ACHN (cell line): Measurements from ENCODE around the gene NFASC.

Experiments
- DNase-seq: peaks from one replicate; pipeline ENCODE4 v3.0.0-alpha.2; 2015
- in situ Hi-C: cut with HindIII; loops from 2 replicates; pipeline ENCODE4 v1.10.0; 2017; ENCODE audit warnings: low sequenced_read_pairs, low pct_ligation_motif_present, low pct_unique_long_range_greater_than_20kb

Gene NFASC

GRCh38 chr1:204937901-204938300 is 67.2 kb downstream of the NFASC start:
- in situ Hi-C loops: no loop called here
- DNase-seq: no peak

- in situ Hi-C loops: no loop called here
- no peak for DNase-seq
Measured at GRCh38 chr1:204940591-204940990, 69.9 kb downstream of the NFASC start.

- in situ Hi-C loops: no loop called here
- DNase-seq: peak; percentile 59
Measured at GRCh38 chr1:204941421-204942338, 71.0 kb downstream of the NFASC start.

GRCh38 chr1:204943495-204943894 is 72.8 kb downstream of the NFASC start:
- in situ Hi-C loops: no loop called here
- no peak for DNase-seq

GRCh38 chr1:204944662-204945061 is 74.0 kb downstream of the NFASC start:
- no peak for DNase-seq
- in situ Hi-C loops: no loop called here

- in situ Hi-C loops: no loop called here
- DNase-seq: no peak
Measured at GRCh38 chr1:204945565-204945977, 74.9 kb downstream of the NFASC start.

- DNase-seq: no peak
- in situ Hi-C loops: no loop called here
Measured at GRCh38 chr1:204946640-204947039, 76.0 kb downstream of the NFASC start.

- DNase-seq: no peak
- in situ Hi-C loops: no loop called here
Measured at GRCh38 chr1:204947338-204947737, 76.7 kb downstream of the NFASC start.

- no peak for DNase-seq
- in situ Hi-C loops: no loop called here
Measured at GRCh38 chr1:204947747-204948146, 77.1 kb downstream of the NFASC start.

- in situ Hi-C loops: no loop called here
- no peak for DNase-seq
Measured at GRCh38 chr1:204950353-204951001, 79.8 kb downstream of the NFASC start.

GRCh38 chr1:204958317-204959307 is 88.0 kb downstream of the NFASC start:
- DNase-seq: no peak
- in situ Hi-C loops: no loop called here

- in situ Hi-C loops: no loop called here
- no peak for DNase-seq
Measured at GRCh38 chr1:204959374-204959773, 88.7 kb downstream of the NFASC start.

GRCh38 chr1:204959836-204960235 is 89.2 kb downstream of the NFASC start:
- in situ Hi-C loops: no loop called here

GRCh38 chr1:204960306-204961125 is 89.9 kb downstream of the NFASC start:
- in situ Hi-C loops: no loop called here
- DNase-seq: no peak

More at GRCh38 chr1:204959836-204960235, 89.2 kb downstream of the NFASC start:
- no peak for DNase-seq

- DNase-seq: no peak
- in situ Hi-C loops: no loop called here
Measured at GRCh38 chr1:204961765-204962419, 91.2 kb downstream of the NFASC start.

- DNase-seq: no peak
- in situ Hi-C loops: no loop called here
Measured at GRCh38 chr1:204962742-204963632, 92.3 kb downstream of the NFASC start.

GRCh38 chr1:204967451-204967850 is 96.8 kb downstream of the NFASC start:
- no peak for DNase-seq
- in situ Hi-C loops: no loop called here
